Cardiac muscle cell (in vitro differentiated cells and primary cell): ENCODE measurements around the gene GRAP. TPM values are rescaled to one million over a fixed set of nuclear protein-coding genes. Genes with fewer than 3 reads are reported as not detected.
"Not testable (repeated sequence)": the region's sequence is repeated elsewhere in the genome, so short reads cannot be mapped to it uniquely, and the experiment has no call there.

Experiments used
- DNase-seq, 2 donors: peaks; one replicate each; pipeline versions ENCODE4 v3.0.0 to v3.0.0-alpha.2; 2010 to 2017; ENCODE audit warnings: low read depth in 1 of 2, low spot score in 1 of 2
- H3K27ac ChIP-seq: fragments of 200-600 bp; sonication (generic); 2 replicates; pipeline ENCODE4 v1.5.1; 2016
- H3K27me3 ChIP-seq: fragments of 200-600 bp; sonication (generic); 2 replicates; pipeline ENCODE4 v1.6.0; 2016; ENCODE audit warnings: control low read depth
- H3K36me3 ChIP-seq: fragments of 200-600 bp; sonication (generic); 2 replicates; pipeline ENCODE4 v1.5.1; 2016; ENCODE audit warnings: control low read depth
- H3K4me1 ChIP-seq: fragments of 200-600 bp; sonication (generic); 2 replicates; pipeline ENCODE4 v1.8.1; 2017; ENCODE audit warnings: low read depth, mild to moderate bottlenecking, mixed run types
- H3K4me3 ChIP-seq: fragments of 200-600 bp; sonication (generic); 2 replicates; pipeline ENCODE4 v1.5.1; 2016; ENCODE audit warnings: mild to moderate bottlenecking
- H3K9me3 ChIP-seq: fragments of 200-600 bp; sonication (generic); 2 replicates; pipeline ENCODE4 v1.5.1; 2017; ENCODE audit warnings: low read depth, mild to moderate bottlenecking, control low read depth
- polyA plus RNA-seq: library from polyadenylated mRNA; unstranded; fragments of >200 nt; fragmentation: Nextera tagmentation; extraction: Ambion mirVana; gene quantifications from 2 replicates; pipeline ENCODE4 v1.2.1, GENCODE V29; 2016
- total RNA-seq: library from RNA; depleted of rRNA; stranded (reverse); fragments of >200 nt; gene quantifications from 2 replicates; pipeline ENCODE4 v1.2.3, GENCODE V29; 2016
- TF ChIP-seq, protein P1 (sequence below): IDR thresholded peaks from 2 replicates; pipeline ENCODE4 v1.5.1; 2012; ENCODE audit warnings: low read depth, mild to moderate bottlenecking, low read length

The GRAP gene
- total and polyA plus RNA-seq, 2 experiments from 2014 or later, result 1.5 TPM; not detected in 1

DNA sequence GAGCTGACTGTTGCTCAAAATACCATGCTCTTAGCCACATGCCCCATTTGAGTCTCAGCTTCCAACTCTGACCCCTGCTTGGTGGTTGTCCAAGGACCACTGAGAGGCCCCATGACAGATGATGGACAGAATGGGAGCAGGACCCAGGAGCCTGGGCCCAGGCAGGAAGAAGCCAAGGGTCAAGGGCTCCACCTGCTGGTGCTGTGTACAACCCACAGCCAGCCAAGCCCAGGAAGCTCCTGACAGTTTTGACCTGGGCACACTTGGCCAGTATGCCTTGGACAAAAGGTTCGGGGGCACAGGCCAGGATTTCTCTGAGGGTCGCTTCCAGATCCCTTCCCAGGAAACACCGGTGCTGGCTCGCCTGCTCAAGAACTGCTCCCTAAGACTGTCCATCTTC, 15.0 kb downstream of the GRAP start:
- not testable (repeated sequence) for DNase-seq, H3K4me1 ChIP-seq, H3K27me3 ChIP-seq, H3K27ac ChIP-seq, H3K4me3 ChIP-seq, H3K9me3 ChIP-seq, H3K36me3 ChIP-seq
- TF ChIP-seq, protein P1, sequence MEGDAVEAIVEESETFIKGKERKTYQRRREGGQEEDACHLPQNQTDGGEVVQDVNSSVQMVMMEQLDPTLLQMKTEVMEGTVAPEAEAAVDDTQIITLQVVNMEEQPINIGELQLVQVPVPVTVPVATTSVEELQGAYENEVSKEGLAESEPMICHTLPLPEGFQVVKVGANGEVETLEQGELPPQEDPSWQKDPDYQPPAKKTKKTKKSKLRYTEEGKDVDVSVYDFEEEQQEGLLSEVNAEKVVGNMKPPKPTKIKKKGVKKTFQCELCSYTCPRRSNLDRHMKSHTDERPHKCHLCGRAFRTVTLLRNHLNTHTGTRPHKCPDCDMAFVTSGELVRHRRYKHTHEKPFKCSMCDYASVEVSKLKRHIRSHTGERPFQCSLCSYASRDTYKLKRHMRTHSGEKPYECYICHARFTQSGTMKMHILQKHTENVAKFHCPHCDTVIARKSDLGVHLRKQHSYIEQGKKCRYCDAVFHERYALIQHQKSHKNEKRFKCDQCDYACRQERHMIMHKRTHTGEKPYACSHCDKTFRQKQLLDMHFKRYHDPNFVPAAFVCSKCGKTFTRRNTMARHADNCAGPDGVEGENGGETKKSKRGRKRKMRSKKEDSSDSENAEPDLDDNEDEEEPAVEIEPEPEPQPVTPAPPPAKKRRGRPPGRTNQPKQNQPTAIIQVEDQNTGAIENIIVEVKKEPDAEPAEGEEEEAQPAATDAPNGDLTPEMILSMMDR, result peak; percentile 26

DNA sequence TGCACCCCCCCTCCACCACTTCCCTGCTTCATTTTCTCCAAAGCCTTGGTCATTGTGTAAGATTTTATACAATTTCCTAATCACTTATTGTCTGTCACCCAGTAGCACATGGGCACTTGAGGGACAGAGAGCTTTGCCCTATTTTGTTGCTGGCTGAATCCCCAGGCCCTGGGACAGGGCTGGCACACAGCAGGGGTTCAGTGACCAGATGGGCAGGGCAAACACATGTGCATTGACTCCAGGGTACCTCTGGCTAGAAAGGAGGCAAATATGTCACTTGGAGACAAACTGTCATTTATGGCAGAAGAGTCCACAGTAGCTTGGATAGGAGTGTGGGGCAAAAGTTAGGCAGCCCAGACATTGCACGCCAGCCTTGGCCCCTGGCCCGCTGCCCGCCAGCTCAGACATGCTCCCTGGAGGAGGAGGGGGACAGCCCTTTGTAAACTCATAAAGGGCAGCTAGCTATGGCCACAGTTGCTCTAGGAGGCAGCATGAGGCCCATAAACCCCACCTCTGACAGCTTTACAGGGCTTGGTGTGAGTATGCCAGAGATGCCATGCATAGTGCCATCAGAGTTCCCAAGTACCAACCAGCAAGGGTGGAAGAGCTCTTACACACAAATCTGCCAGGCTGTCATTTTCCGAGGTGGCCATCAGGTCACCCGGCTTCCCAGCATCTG, 15.8 kb downstream of the GRAP start:
- H3K4me3 ChIP-seq, H3K9me3 ChIP-seq, H3K4me1 ChIP-seq, DNase-seq, H3K27ac ChIP-seq, H3K36me3 ChIP-seq, H3K27me3 ChIP-seq: not testable (repeated sequence)

DNA sequence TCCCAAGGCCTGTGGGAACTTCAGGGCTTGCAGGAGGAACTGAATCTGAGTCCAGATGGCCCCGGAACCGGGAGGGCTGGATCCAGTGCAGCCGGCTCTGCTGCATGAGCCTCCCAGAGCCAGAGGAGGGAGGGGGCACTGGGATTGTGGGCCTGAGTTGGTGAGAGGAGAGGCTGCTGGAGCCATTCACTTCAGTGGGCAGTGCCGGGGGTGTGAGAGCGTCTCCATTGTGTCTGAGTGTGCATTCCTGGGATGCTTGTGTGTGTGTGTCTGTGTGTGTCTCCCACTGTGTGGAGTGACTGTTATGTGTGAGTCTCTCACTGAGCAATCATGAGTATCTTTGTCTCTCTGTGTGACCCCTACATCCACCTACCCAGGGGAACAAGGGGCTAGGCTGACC, 17.0 kb downstream of the GRAP start:
- not testable (repeated sequence) for H3K4me1 ChIP-seq, H3K9me3 ChIP-seq

DNA sequence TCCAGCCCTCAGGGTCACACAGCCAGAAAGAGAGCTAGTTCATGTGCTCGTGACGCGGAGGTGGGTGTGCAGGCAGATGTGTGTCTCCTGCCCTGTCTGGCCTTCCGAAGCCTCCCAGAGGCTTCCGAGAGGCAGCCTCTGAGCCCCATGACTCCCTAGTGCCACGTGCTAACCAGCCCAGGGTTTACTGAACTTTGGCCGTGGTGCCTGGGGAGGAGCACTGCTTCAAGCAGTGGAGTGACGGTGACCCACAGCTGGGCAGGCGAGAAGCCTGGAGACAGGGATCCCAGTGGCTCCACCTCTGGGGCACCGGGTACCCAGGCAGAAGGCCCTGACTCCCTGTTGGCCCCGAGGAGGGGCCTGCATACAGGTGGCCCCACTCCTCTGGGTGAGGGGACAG, 18.1 kb downstream of the GRAP start:
- not testable (repeated sequence) for H3K9me3 ChIP-seq, H3K27ac ChIP-seq, H3K4me1 ChIP-seq, H3K36me3 ChIP-seq, DNase-seq, H3K4me3 ChIP-seq, H3K27me3 ChIP-seq

More for the DNA sequence above, 17.0 kb downstream of the GRAP start:
- not testable (repeated sequence) for H3K27me3 ChIP-seq, DNase-seq, H3K36me3 ChIP-seq, H3K27ac ChIP-seq, H3K4me3 ChIP-seq

DNA sequence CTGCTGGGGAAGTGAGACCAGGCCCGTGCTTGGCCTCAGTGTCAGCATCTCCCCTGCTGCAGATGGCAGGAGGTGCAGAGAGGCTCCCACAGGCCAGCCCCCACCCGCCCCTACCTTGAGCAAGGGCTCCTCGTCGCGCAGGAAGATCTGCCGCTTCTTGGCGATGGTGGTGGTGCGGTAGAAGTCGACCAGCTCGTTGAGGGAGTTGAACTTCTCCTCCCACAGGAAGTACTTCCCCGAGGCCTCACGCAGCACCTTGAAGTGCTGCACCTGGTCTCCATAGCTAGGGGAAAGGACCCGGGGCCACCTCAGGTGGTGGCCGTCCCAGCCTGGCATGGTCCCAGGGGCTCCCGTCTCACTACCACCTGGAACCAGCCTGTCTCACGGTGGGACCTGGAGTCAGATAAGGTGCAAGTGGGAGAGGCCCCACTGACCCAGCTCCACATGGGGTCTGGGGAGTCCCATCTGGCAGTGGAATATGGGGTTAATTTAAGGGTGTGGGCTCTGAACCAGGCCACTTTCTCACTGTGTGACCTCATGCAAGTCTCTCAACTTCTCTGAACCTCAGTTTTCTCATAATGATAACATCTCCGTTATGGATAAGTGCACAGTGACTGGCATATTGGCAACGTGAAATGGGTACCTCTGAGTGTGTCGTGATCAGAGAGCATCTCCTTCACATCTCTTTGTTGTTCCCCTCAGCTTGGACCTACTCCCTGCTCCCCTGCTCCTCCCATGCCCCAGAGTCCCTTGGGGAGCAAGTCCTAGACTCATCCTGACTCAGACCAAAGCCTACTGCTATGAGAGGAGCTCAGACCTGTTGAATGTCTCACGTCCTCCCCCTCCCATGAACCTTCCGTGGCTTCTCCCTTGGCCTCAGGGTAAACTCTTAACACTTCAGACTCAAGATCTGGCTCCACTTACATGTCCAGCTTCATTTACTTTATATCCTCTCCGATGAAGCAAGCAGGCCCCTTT, 22.4 kb downstream of the GRAP start:
- TF ChIP-seq, protein P1, result no peak
- Histone ChIP-seq H3K4me3 (no peak overlapping the region), H3K4me1 (no peaks in the 10 kb centered on the region), H3K9me3 (no peaks in the 10 kb centered on the region), H3K36me3 (no peaks in the 10 kb centered on the region), H3K27me3 (no peaks in the 10 kb centered on the region), H3K27ac (no peak overlapping the region)
- DNase-seq, result no peak

DNA sequence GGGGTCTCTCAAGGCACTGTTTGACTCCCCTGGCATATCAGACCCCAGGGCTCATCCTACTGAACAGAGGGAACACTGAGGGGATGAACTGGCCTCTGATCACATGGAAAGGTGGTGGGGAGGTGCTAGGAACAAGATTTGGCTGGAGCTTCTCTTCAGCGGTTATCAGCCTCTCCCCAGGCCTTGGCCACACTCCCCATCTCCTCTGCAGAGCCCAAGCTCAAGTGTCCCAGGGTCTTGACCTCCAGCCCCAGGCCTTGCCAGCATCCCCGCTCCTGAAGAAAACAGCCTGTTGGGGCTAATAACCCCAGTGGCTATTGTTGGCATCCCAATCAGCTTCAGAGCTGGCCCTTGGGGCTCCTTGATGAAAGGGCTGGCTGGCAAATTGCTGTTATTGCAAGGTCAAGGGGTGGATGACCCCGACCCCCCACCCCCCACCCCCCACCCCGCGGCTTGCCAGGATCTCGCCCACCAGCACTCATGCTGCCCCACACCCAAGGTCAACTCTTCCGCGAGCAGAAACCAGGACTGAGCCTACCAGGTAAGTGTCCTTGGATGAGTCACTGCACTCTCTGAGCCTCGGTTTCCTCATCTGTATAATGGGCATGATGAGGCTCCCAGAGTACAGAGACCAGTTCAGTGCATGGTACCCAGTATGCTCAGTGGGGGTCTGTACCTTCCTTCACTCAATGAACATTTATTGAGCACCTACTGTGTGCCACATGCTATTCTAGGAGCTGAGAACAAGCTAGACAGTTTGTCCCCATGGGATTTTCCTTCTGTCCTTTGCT, 23.4 kb downstream of the GRAP start:
- H3K4me3 ChIP-seq, result no peak overlapping the region
- TF ChIP-seq, protein P1, result no peak
- H3K4me1 ChIP-seq, result no peaks in the 10 kb centered on the region
- no peak overlapping the region for H3K27ac ChIP-seq
- H3K27me3 ChIP-seq, result no peaks in the 10 kb centered on the region
- no peaks in the 10 kb centered on the region for H3K36me3 ChIP-seq
- DNase-seq, result no peak
- H3K9me3 ChIP-seq, result no peaks in the 10 kb centered on the region
